ENCODE data around the gene URB1.
"Not testable (repeated sequence)": the region's sequence is repeated elsewhere in the genome, so short reads cannot be mapped to it uniquely, and the experiment has no call there.

The URB1 gene

GRCh38 chr21:32317726-32318125 lies 75.1 kb downstream of the URB1 start:
- no peak for DNase-seq (ENCODE audit: low read depth)

- DNase-seq (ENCODE audit: low read depth) = no peak
Measured at GRCh38 chr21:32316361-32317215, 76.2 kb downstream of the URB1 start.

GRCh38 chr21:32315511-32316281 lies 77.1 kb downstream of the URB1 start:
- DNase-seq (ENCODE audit: low read depth) = no peak

GRCh38 chr21:32314806-32315205 lies 78.0 kb downstream of the URB1 start:
- DNase-seq (ENCODE audit: low read depth) = no peak

GRCh38 chr21:32312976-32313375 lies 79.8 kb downstream of the URB1 start:
- no peak for DNase-seq (ENCODE audit: low read depth)

- no peak for DNase-seq (ENCODE audit: low read depth)
Measured at GRCh38 chr21:32312326-32312725, 80.5 kb downstream of the URB1 start.

GRCh38 chr21:32311621-32312020 lies 81.2 kb downstream of the URB1 start:
- DNase-seq (ENCODE audit: low read depth) = no peak

GRCh38 chr21:32310976-32311375 lies 81.8 kb downstream of the URB1 start:
- not testable (repeated sequence) for DNase-seq (ENCODE audit: low read depth)

GRCh38 chr21:32309906-32310460 lies 82.8 kb downstream of the URB1 start:
- DNase-seq (ENCODE audit: low read depth) = no peak

GRCh38 chr21:32308696-32309095 lies 84.1 kb downstream of the URB1 start:
- DNase-seq (ENCODE audit: low read depth) = no peak

- no peak for DNase-seq (ENCODE audit: low read depth)
Measured at GRCh38 chr21:32307706-32308105, 85.1 kb downstream of the URB1 start.

- DNase-seq (ENCODE audit: low read depth) = no peak
Measured at GRCh38 chr21:32306021-32306780, 86.6 kb downstream of the URB1 start.

- DNase-seq (ENCODE audit: low read depth) = no peak
Measured at GRCh38 chr21:32304998-32305397, 87.8 kb downstream of the URB1 start.

GRCh38 chr21:32303385-32303784 lies 89.4 kb downstream of the URB1 start:
- DNase-seq (ENCODE audit: low read depth) = no peak

- no peak for DNase-seq (ENCODE audit: low read depth)
Measured at GRCh38 chr21:32302560-32302959, 90.3 kb downstream of the URB1 start.

GRCh38 chr21:32301596-32301995 lies 91.2 kb downstream of the URB1 start:
- no peak for DNase-seq (ENCODE audit: low read depth)

- no peak for DNase-seq (ENCODE audit: low read depth)
Measured at GRCh38 chr21:32300117-32300681, 92.6 kb downstream of the URB1 start.

GRCh38 chr21:32299695-32300094 lies 93.1 kb downstream of the URB1 start:
- no peak for DNase-seq (ENCODE audit: low read depth)

- DNase-seq (ENCODE audit: low read depth) = no peak
Measured at GRCh38 chr21:32298658-32299081, 94.1 kb downstream of the URB1 start, which contains the start of gene MRAP. Gene MRAP, plus strand, starts transcription at chr21:32298855. Its CDS starts 117 bp downstream, at chr21:32298972.

GRCh38 chr21:32298148-32298559 lies 94.7 kb downstream of the URB1 start:
- DNase-seq (ENCODE audit: low read depth) = no peak

- DNase-seq (ENCODE audit: low read depth) = no peak
Measured at GRCh38 chr21:32297449-32297848, 95.4 kb downstream of the URB1 start.

- DNase-seq (ENCODE audit: low read depth) = no peak
Measured at GRCh38 chr21:32285476-32285875, 107.3 kb downstream of the URB1 start.
